IMR-90 (cell line): Measurements from ENCODE around the gene JAKMIP3. TPM values are rescaled to one million over a fixed set of nuclear protein-coding genes. Genes with fewer than 3 reads are reported as not detected.

Experiments used
- ATAC-seq: fragments of 200-7000 bp; cut with Tn5 transposase; 2 replicates; pipeline ENCODE4 v1.9.1; 2020; ENCODE audit warnings: low read depth, mild to moderate bottlenecking, moderate library complexity
- BruUV-seq: library from RNA; stranded (reverse); fragments of 400-500 nt; replicated peaks from 2 replicates; lab custom pipeline; 2021; lab: Mats Ljungman, UMichigan
- CTCF ChIA-PET: fragments of 300-600 bp; formaldehyde crosslinking; extraction: SDS; loops from one replicate; lab custom pipeline; 2021; ENCODE audit warnings: antibody characterized with exemption; lab: Yijun Ruan, JAX
- POLR2A ChIA-PET: fragments of 300-600 bp; sonication (Branson Sonifier 250); formaldehyde crosslinking; loops from one replicate; lab custom pipeline; 2022; ENCODE audit warnings: antibody characterized with exemption; ENCODE audit not compliant: unreplicated experiment; lab: Charles Lee
- DNase-seq: peaks from one replicate; pipeline ENCODE4 v3.0.0; 2013
- H2AFZ ChIP-seq: replicated peaks from 2 replicates; pipeline ENCODE3; 2013; ENCODE audit warnings: low read length, mild to moderate bottlenecking; ENCODE audit not compliant: poor library complexity
- H2AK5ac ChIP-seq: 2 replicates; pipeline ENCODE4 v1.6.1; 2013; ENCODE audit warnings: low read depth, low read length, inconsistent platforms
- H2AK9ac ChIP-seq: replicated peaks from 2 replicates; pipeline ENCODE3; 2013; ENCODE audit warnings: mild to moderate bottlenecking, low read depth, low read length, moderate library complexity; ENCODE audit not compliant: poor library complexity
- H2BK120ac ChIP-seq: 2 replicates; pipeline ENCODE4 v1.6.1; 2013; ENCODE audit warnings: low read depth, low read length, inconsistent platforms
- H2BK15ac ChIP-seq: 3 replicates; pipeline ENCODE4 v1.6.1; 2013; ENCODE audit warnings: low read depth, low read length, inconsistent platforms
- H2BK20ac ChIP-seq: 2 replicates; pipeline ENCODE4 v1.6.1; 2013; ENCODE audit warnings: low read depth, mild to moderate bottlenecking, inconsistent platforms, low read length, moderate library complexity
- H2BK5ac ChIP-seq: 2 replicates; pipeline ENCODE4 v1.6.1; 2013; ENCODE audit warnings: mild to moderate bottlenecking, low read depth, low read length, inconsistent platforms; ENCODE audit not compliant: poor library complexity, severe bottlenecking
- H3K14ac ChIP-seq: replicated peaks from 2 replicates; pipeline ENCODE4 v1.6.1; 2013; ENCODE audit warnings: low read depth, low read length, inconsistent platforms
- H3K18ac ChIP-seq: 2 replicates; pipeline ENCODE4 v1.6.1; 2013; ENCODE audit warnings: low read depth, low read length, control low read depth
- H3K23ac ChIP-seq: 2 replicates; pipeline ENCODE4 v1.6.1; 2013; ENCODE audit warnings: low read depth, low read length, inconsistent platforms
- H3K27ac ChIP-seq: 2 replicates; pipeline ENCODE4 v1.5.1; 2013; ENCODE audit warnings: mild to moderate bottlenecking, control low read depth, low read length; ENCODE audit not compliant: insufficient read depth
- H3K27me3 ChIP-seq: 2 replicates; pipeline ENCODE4 v1.6.1; 2013; ENCODE audit warnings: low read length; ENCODE audit not compliant: control insufficient read depth, insufficient read depth
- H3K36me3 ChIP-seq: 2 replicates; pipeline ENCODE4 v1.6.1; 2013; ENCODE audit warnings: low read length, mixed read lengths; ENCODE audit not compliant: control insufficient read depth, insufficient read depth
- H3K4ac ChIP-seq: 2 replicates; pipeline ENCODE4 v1.6.1; 2013; ENCODE audit warnings: low read depth, low read length, inconsistent platforms
- H3K4me1 ChIP-seq: 2 replicates; pipeline ENCODE4 v1.6.1; 2013; ENCODE audit warnings: low read length, mixed read lengths; ENCODE audit not compliant: control insufficient read depth, insufficient read depth
- H3K4me2 ChIP-seq: 2 replicates; pipeline ENCODE4 v1.6.1; 2013; ENCODE audit warnings: low read depth, mild to moderate bottlenecking, control low read depth, low read length, moderate library complexity
- H3K4me3 ChIP-seq: 2 replicates; pipeline ENCODE4 v1.5.1; 2013; ENCODE audit warnings: low read depth, mild to moderate bottlenecking, control low read depth, low read length, moderate library complexity; ENCODE audit not compliant: insufficient read depth
- H3K56ac ChIP-seq: 2 replicates; pipeline ENCODE4 v1.6.1; 2013; ENCODE audit warnings: low read length, inconsistent platforms; ENCODE audit not compliant: insufficient read depth; ENCODE audit errors: extremely low read depth
- H3K79me1 ChIP-seq, 2 experiments: 2 replicates each; pipeline ENCODE4 v1.6.1; 2013; ENCODE audit warnings: low read length in 2 of 2, inconsistent platforms in 1 of 2, low read depth in 1 of 2
- H3K9ac ChIP-seq: 2 replicates; pipeline ENCODE4 v1.6.1; 2013; ENCODE audit warnings: low read depth, low read length, control low read depth
- H3K9me1 ChIP-seq: 2 replicates; pipeline ENCODE4 v1.6.1; 2013; ENCODE audit warnings: low read length, inconsistent platforms; ENCODE audit not compliant: insufficient read depth
- H3K9me3 ChIP-seq: 2 replicates; pipeline ENCODE4 v1.6.1; 2013; ENCODE audit warnings: low read length; ENCODE audit not compliant: control insufficient read depth, insufficient read depth
- H4K20me1 ChIP-seq: 2 replicates; pipeline ENCODE4 v1.6.1; 2013; ENCODE audit warnings: low read length, inconsistent platforms; ENCODE audit not compliant: insufficient read depth
- H4K5ac ChIP-seq: 2 replicates; pipeline ENCODE4 v1.6.1; 2013; ENCODE audit warnings: mild to moderate bottlenecking, low read depth, low read length, control low read depth
- H4K8ac ChIP-seq, 2 experiments: 2 replicates each; pipeline ENCODE4 v1.6.1; 2013; ENCODE audit warnings: low read depth in 2 of 2, low read length in 2 of 2, control low read depth in 1 of 2, inconsistent platforms in 1 of 2
- H4K91ac ChIP-seq: 2 replicates; pipeline ENCODE4 v1.6.1; 2013; ENCODE audit warnings: low read depth, low read length, inconsistent platforms; ENCODE audit not compliant: insufficient read depth
- BHLHE40 ChIP-seq: fragments of 150-350 bp; IDR thresholded peaks from 2 replicates; pipeline ENCODE4 v1.6.1; 2016; ENCODE audit warnings: mild to moderate bottlenecking, low read depth, low read length
- CEBPB ChIP-seq: IDR thresholded peaks from 2 replicates; pipeline ENCODE4 v1.6.1; 2012; ENCODE audit warnings: low read depth, low read length, improper control_type of control experiment
- CHD1 ChIP-seq: IDR thresholded peaks from 2 replicates; pipeline ENCODE4 v1.6.1; 2012; ENCODE audit warnings: low read depth, low read length, improper control_type of control experiment
- ELK1 ChIP-seq: fragments of 150-350 bp; IDR thresholded peaks from 2 replicates; pipeline ENCODE4 v1.6.1; 2016; ENCODE audit warnings: low read depth, mild to moderate bottlenecking, low read length, moderate library complexity, borderline replicate concordance
- FOS ChIP-seq: fragments of 150-350 bp; IDR thresholded peaks from 2 replicates; pipeline ENCODE4 v1.6.1; 2016; ENCODE audit warnings: low read depth, low read length
- MAFK ChIP-seq: IDR thresholded peaks from 2 replicates; pipeline ENCODE4 v1.6.1; 2012; ENCODE audit warnings: low read depth, low read length, improper control_type of control experiment
- MAZ ChIP-seq: IDR thresholded peaks from 2 replicates; pipeline ENCODE4 v1.6.1; 2012; ENCODE audit warnings: low read depth, mild to moderate bottlenecking, low read length, improper control_type of control experiment, moderate library complexity, borderline replicate concordance
- MXI1 ChIP-seq: IDR thresholded peaks from 2 replicates; pipeline ENCODE4 v1.6.1; 2012; ENCODE audit warnings: low read depth, mild to moderate bottlenecking, low read length, moderate library complexity, borderline replicate concordance
- NFE2L2 ChIP-seq: fragments of 150-350 bp; IDR thresholded peaks from 2 replicates; pipeline ENCODE4 v1.6.1; 2016; ENCODE audit warnings: low read depth, mild to moderate bottlenecking, low read length
- POLR2A ChIP-seq: IDR thresholded peaks from 2 replicates; pipeline ENCODE4 v1.6.1; 2012; ENCODE audit warnings: mild to moderate bottlenecking, low read depth, low read length
- RAD21 ChIP-seq: IDR thresholded peaks from 2 replicates; pipeline ENCODE4 v1.6.1; 2012; ENCODE audit warnings: low read length, improper control_type of control experiment
- RCOR1 ChIP-seq: IDR thresholded peaks from 2 replicates; pipeline ENCODE4 v1.6.1; 2012; ENCODE audit warnings: mild to moderate bottlenecking, low read length, improper control_type of control experiment; ENCODE audit not compliant: insufficient replicate concordance
- RFX5 ChIP-seq: IDR thresholded peaks from 2 replicates; pipeline ENCODE4 v1.8.0; 2012; ENCODE audit warnings: low read depth, mild to moderate bottlenecking, low read length, moderate library complexity
- SMC3 ChIP-seq: fragments of 150-350 bp; IDR thresholded peaks from 2 replicates; pipeline ENCODE4 v1.6.1; 2016; ENCODE audit warnings: low read depth, mild to moderate bottlenecking, antibody characterized with exemption, low read length, moderate library complexity
- USF2 ChIP-seq: fragments of 150-350 bp; IDR thresholded peaks from 2 replicates; pipeline ENCODE4 v1.6.1; 2017; ENCODE audit warnings: mild to moderate bottlenecking, antibody characterized with exemption, low read length, low read depth
- WGBS, 2 experiments: methylation state at CpG; one replicate each; pipeline versions ENCODE4 v1.1.5 to v1.1.7; 2013; ENCODE audit warnings: missing lambda C conversion rate in 2 of 2; ENCODE audit not compliant: insufficient read length in 1 of 2; ENCODE audit errors: extremely low coverage in 2 of 2; 5-methylcytosine and 5-hydroxymethylcytosine counted together
- dilution Hi-C: fragments of 300-500 bp; cut with HindIII; formaldehyde crosslinking; loops from one replicate; pipeline ENCODE4 v1.14.3; 2018; ENCODE audit warnings: low sequenced_read_pairs; ENCODE audit not compliant: unreplicated experiment
- in situ Hi-C: fragments of 300-500 bp; cut with MboI; formaldehyde crosslinking; loops from 3 replicates; pipeline ENCODE4 v1.14.3; 2019; ENCODE audit warnings: low sequenced_read_pairs, inconsistent platforms, mixed read lengths
- intact Hi-C: fragments of 100-400 bp; cut with micrococcal nuclease; formaldehyde crosslinking; loops from 2 replicates; pipeline ENCODE4 v1.10.0; 2022
- polyA plus RNA-seq, 3 experiments: library from polyadenylated mRNA; depleted of rRNA; stranded (reverse); fragments of >200 nt; gene quantifications; 2 replicates each; pipeline ENCODE4 v1.2.3, GENCODE V29; 2012; ENCODE audit warnings: low replicate concordance in 1 of 3
- total RNA-seq: library from RNA; depleted of rRNA; stranded (reverse); fragments of >200 nt; gene quantifications from 2 replicates; pipeline ENCODE4 v1.2.3, GENCODE V29; 2012
- TF ChIP-seq, protein P1 (sequence below): conservative IDR thresholded peaks from 2 replicates; pipeline ENCODE4 v1.5.1; 2012; ENCODE audit warnings: mild to moderate bottlenecking, low read depth, low read length, improper control_type of control experiment

JAKMIP3 gene
- total and polyA plus RNA-seq, 2 of the 4 experiments (the other 2 are of a cell fraction) = under 0.01 to 0.22 TPM

DNA sequence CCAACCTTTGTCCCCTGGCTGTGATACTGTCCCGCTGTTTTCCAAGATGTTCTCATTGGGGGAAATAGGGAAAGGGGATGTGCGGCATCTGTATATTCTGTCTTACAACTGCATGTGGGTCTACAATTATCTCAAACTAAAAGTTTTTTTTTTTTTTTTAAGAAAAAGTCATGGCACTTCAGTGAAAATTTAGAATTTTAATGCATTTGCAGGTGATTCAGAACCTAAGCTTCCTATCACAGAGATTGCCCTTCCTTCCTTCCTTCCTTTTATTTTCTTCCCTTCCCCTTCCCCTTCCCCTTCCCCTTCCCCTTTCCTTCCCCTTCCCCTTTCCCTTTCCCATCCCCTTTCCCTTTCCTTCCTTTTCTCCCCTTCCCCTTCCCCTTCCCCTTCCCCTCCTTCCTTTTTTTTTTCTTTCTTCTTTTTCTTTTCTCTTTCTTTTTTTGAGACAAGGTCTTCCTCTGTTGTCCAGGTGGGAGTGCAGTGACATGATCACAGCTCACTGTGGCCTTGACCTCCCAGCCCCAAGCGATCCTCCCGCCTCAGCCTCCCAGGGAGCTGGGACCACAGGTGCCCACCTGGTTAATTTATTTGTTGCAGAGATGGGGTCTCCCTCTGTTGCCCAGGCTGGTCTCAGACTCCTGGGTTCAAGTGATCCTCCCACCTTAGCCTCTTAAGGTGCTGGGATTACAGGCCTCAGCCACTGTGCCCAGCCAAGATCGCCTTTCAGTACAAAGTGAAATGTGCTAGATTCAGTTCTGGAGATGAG, 32.0 kb downstream of the JAKMIP3 start:
- no CpG with 5 or more reads among the region's 5 CpGs for WGBS, 2 experiments
- H3K9ac ChIP-seq = no peak overlapping the region
- no peak overlapping the region for H3K27ac ChIP-seq
- H3K27me3 ChIP-seq = peaks cover 4% of the 10 kb centered on the region
- BruUV-seq = no TSS peak
- H4K5ac ChIP-seq = no peak overlapping the region
- no peaks in the 10 kb centered on the region for H4K20me1 ChIP-seq
- ChIA-PET CTCF (no interaction called here), POLR2A (no interaction called here)
- no peak overlapping the region for H3K4me3 ChIP-seq
- H3K9me3 ChIP-seq = 0 out of 2 replicates have a peak, but pooled peaks cover 2% of the 10 kb centered on the region
- no peak overlapping the region for H2AFZ ChIP-seq
- dilution Hi-C loops (no loop called here), in situ Hi-C loops (no loop called here), intact Hi-C loops (no loop called here)
- no peak overlapping the region for H3K23ac ChIP-seq
- no peak overlapping the region for H4K91ac ChIP-seq
- no peak overlapping the region for H2BK15ac ChIP-seq
- no peaks in the 10 kb centered on the region for H3K36me3 ChIP-seq
- no peak overlapping the region for H3K14ac ChIP-seq
- no peak overlapping the region for H2BK120ac ChIP-seq
- H3K4me1 ChIP-seq = no peaks in the 10 kb centered on the region
- H2AK9ac ChIP-seq = no peak overlapping the region
- no peak overlapping the region for H3K18ac ChIP-seq
- no peak overlapping the region for H3K56ac ChIP-seq
- H3K79me1 ChIP-seq = no peaks in the 10 kb centered on the region
- TF ChIP-seq NFE2L2 = no peak
- no peak for TF ChIP-seq MAFK
- no peak for TF ChIP-seq MXI1
- TF ChIP-seq ELK1 = no peak
- no peak for TF ChIP-seq CHD1
- no peak for TF ChIP-seq USF2
- TF ChIP-seq, protein P1, sequence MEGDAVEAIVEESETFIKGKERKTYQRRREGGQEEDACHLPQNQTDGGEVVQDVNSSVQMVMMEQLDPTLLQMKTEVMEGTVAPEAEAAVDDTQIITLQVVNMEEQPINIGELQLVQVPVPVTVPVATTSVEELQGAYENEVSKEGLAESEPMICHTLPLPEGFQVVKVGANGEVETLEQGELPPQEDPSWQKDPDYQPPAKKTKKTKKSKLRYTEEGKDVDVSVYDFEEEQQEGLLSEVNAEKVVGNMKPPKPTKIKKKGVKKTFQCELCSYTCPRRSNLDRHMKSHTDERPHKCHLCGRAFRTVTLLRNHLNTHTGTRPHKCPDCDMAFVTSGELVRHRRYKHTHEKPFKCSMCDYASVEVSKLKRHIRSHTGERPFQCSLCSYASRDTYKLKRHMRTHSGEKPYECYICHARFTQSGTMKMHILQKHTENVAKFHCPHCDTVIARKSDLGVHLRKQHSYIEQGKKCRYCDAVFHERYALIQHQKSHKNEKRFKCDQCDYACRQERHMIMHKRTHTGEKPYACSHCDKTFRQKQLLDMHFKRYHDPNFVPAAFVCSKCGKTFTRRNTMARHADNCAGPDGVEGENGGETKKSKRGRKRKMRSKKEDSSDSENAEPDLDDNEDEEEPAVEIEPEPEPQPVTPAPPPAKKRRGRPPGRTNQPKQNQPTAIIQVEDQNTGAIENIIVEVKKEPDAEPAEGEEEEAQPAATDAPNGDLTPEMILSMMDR = no peak
- TF ChIP-seq BHLHE40 = no peak
- TF ChIP-seq CEBPB = no peak
- no peak for TF ChIP-seq MAZ
- TF ChIP-seq FOS = no peak
- TF ChIP-seq SMC3 = no peak
- TF ChIP-seq POLR2A = no peak
- TF ChIP-seq RCOR1 = no peak
- TF ChIP-seq RFX5 = no peak
- TF ChIP-seq RAD21 = no peak
- ATAC-seq = no peak
- H2AK5ac ChIP-seq = no peak overlapping the region
- no peak overlapping the region for H3K4ac ChIP-seq
- no peaks in the 10 kb centered on the region for H3K9me1 ChIP-seq
- no peak overlapping the region for H2BK5ac ChIP-seq
- no peak for DNase-seq
- no peak overlapping the region for H3K4me2 ChIP-seq
- no peak overlapping the region for H4K8ac ChIP-seq
- no peak overlapping the region for H2BK20ac ChIP-seq
